LNCAP (cell line): ENCODE results near the gene KIRREL2.

Source experiments
- TF ChIP-seq, protein P1 (sequence below): fragments of 450-650 bp; IDR thresholded peaks from 2 replicates; pipeline ENCODE4 v1.5.1; 2017; ENCODE audit warnings: mild to moderate bottlenecking

KIRREL2 gene

DNA sequence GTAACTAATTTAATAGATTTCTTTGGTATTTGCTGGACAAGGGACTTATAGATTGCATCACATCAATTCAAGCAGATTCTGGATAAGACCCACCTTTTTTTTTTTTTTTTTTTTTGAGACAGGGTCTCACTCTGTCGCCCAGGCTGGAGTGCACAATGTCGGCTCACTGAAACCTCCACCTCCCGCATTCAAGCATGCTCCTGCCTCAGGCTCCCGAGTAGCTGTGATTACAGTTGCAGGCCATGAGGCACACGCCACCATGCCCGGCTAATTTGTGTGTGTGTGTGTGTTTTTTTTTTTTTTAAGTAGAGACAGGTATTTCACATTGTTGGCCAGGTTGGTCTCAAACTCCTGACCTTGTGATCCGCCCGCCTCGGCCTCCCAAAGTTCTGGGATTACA is 39.9 kb upstream of the KIRREL2 start:
- TF ChIP-seq, protein P1, sequence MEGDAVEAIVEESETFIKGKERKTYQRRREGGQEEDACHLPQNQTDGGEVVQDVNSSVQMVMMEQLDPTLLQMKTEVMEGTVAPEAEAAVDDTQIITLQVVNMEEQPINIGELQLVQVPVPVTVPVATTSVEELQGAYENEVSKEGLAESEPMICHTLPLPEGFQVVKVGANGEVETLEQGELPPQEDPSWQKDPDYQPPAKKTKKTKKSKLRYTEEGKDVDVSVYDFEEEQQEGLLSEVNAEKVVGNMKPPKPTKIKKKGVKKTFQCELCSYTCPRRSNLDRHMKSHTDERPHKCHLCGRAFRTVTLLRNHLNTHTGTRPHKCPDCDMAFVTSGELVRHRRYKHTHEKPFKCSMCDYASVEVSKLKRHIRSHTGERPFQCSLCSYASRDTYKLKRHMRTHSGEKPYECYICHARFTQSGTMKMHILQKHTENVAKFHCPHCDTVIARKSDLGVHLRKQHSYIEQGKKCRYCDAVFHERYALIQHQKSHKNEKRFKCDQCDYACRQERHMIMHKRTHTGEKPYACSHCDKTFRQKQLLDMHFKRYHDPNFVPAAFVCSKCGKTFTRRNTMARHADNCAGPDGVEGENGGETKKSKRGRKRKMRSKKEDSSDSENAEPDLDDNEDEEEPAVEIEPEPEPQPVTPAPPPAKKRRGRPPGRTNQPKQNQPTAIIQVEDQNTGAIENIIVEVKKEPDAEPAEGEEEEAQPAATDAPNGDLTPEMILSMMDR, result no peak

DNA sequence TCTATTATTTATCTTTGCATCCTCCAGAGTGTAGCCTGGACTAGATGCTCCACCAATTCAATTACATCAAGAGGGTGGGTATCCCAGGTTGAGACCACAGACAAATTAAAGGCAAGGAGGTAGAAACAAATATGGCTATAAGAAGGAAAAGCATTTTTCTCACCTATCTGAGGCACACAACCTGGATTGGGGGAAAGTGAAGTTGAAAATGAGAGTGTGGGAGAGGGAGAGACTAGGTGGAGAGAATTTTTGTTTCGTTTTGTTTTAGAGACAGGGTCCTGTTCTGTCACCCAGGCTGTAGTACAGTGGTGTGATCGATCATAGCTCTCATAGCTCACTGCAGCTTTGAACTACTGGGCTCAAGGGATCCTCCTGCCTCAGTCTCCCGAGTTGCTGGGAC is 38.3 kb upstream of the KIRREL2 start:
- TF ChIP-seq, protein P1, result no peak

DNA sequence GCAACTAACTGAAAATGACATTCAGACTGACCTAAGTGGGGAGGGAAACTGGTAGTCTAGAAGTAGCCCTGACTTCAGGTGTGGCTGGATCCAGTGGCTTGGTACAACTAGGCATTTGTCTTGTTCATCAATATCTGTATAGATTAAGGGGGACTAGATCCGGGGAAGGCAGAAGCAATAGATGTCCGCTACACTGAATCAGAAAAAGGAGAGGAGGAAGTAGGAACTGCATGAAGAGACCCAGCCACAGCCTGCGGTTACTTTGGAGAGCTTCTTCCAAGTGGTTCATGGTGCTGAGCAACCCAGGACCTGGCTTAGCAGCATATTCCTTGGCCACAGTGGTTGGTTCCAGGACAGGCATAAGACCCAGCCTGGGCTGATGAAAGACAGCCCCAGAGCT is 34.1 kb upstream of the KIRREL2 start:
- TF ChIP-seq, protein P1, result no peak

DNA sequence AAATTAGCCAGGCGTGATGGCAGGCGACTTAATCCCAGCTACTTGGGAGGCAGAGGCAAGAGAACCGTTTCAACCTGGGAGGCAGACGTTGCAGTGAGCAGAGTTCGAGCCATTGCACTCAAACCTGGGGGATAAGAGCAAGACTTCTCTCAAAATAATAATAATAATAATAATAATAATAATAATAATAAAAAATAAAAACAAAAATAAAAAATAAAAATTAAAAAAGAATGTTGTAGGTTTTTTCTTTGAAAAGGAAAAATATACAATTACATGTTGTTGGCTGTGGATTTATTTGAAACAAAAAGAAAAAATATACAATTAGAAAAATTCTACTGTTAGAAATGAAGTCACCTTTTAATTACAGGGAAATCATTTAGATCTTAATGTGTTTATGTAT is 32.6 kb upstream of the KIRREL2 start:
- TF ChIP-seq, protein P1, result no peak

DNA sequence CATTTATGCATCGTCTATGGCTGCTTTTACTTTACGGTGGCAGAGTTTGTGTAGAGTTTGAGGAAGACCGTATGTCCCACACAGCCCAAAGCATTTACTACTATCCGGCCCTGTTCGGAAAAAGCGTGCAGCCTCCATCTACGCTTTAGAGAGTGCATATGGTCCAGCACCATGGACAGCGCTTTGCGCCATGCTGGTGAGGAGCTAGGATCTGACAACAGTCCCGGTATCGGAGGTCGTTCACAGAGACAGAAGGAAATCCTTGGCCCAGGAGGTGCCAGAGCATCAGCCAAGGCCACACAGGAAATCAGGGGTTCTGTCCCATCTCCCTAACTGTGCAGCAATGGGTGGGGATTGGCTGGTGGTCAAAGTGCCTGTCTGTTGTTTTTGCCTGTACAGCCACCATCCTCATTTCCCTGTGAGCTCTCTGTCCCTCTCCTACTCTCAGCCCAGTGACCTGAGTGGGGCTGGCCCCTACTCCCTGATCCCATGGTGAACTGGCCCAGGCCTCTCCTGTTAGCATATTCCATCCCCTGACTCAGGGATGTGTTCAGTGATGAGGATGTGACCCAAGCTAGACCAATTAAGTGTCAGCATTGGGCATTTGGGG is 27.9 kb upstream of the KIRREL2 start:
- TF ChIP-seq, protein P1, result no peak

DNA sequence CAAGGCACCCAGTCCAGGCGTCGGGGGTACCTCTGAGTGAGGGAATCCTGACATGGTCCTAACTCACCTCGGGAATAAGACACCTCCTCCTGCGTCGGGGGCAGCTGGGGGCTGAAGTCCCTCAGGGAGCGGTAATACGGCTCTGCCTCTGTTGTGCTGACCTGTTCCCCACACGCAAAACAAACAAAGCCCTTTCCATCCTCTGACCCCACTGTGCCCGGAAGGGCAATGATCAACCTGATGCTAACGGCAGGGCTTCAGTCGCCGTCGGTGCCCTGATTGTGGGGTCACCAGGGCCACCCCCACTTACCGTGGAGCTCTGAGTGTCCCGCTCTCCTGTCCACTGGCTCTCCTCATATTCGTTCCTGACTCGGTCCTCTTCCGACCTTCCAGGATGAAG is 25.7 kb upstream of the KIRREL2 start:
- TF ChIP-seq, protein P1, result no peak

DNA sequence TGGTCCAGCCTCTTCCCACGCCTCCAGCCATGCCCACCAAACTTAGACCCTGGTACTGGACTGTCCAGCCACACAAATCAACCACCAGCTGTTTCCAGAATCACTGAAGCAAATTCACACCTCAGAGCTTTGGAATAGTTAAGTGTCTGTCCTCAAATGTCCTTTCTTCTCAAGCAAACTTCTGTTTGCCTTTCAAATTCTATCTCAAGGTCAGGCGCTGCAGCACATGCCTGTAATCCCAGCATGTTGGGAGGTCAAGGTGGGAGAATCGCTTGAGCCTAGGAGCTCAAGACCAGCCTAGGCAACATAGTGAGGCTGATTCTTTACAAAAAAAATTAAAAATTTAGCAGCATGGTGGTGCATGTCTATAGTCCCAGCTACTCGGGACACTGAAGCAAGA is 24.7 kb upstream of the KIRREL2 start:
- TF ChIP-seq, protein P1, result no peak

DNA sequence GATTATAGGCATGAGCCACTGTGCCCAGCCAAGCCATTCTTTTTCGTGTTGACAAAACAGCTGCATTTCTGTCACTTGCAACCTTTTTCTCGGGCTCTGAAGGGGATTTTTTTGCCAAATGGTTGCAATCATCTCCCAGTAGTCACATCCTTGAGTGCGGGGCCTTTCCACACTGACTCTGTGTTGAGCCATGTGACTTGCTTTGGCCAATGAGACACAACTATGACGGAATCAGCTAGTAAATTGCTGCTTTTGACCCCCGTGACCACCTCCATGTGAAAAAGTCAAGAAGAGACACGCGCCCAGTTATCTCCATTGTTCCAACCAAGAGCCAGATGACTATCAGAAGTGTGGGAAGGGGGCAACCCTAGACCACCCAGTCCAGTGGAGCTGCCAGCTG is 22.7 kb upstream of the KIRREL2 start:
- TF ChIP-seq, protein P1, result no peak
